HCT116 (cell line): ENCODE measurements around the gene CCL28. TPM values are rescaled to one million over a fixed set of nuclear protein-coding genes. Genes with fewer than 3 reads are reported as not detected.

ENCODE experiments used
- ATAC-seq: fragments of 200-7000 bp; cut with Tn5 transposase; 2 replicates; pipeline ENCODE4 v1.9.1; 2020; ENCODE audit warnings: mild to moderate bottlenecking, moderate library complexity
- BruUV-seq: library from RNA; stranded (reverse); fragments of 400-500 nt; replicated peaks from 2 replicates; lab custom pipeline; 2021; lab: Mats Ljungman, UMichigan
- CTCF ChIA-PET: fragments of 300-600 bp; sonication (Branson Sonifier 250); formaldehyde crosslinking; loops from one replicate; lab custom pipeline; 2021; ENCODE audit warnings: antibody characterized with exemption; lab: Charles Lee
- POLR2A ChIA-PET: fragments of 300-600, 350-600 bp; sonication (Branson Sonifier 250); formaldehyde crosslinking; loops from one replicate; lab custom pipeline; 2021; ENCODE audit warnings: antibody characterized with exemption; lab: Charles Lee
- RAD21 ChIA-PET, 2 experiments: fragments of 300-600 bp; sonication (Branson Sonifier 250); formaldehyde crosslinking; loops; one replicate each; lab custom pipeline; 2023; ENCODE audit warnings: low total read pairs in 2 of 2; ENCODE audit not compliant: uncharacterized antibody in 2 of 2, unreplicated experiment in 2 of 2, low non-redundant PET in 1 of 2; lab: Charles Lee
- DNase-seq: peaks from one replicate; pipeline ENCODE4 v3.0.0-alpha.2; 2010; ENCODE audit warnings: low read depth, low spot score
- H2AFZ ChIP-seq: fragments of 200-600 bp; shearing (Covaris generic), sonication (generic); 2 replicates; pipeline ENCODE4 v1.6.1; 2017; ENCODE audit warnings: low read depth, mixed run types, mixed read lengths, antibody characterized with exemption, low read length; ENCODE audit not compliant: poor library complexity, severe bottlenecking
- H3K27ac ChIP-seq: 2 replicates; pipeline ENCODE4 v1.5.1; 2012; ENCODE audit warnings: low read depth, low read length
- H3K27me3 ChIP-seq: fragments of 200-600 bp; sonication (generic); 2 replicates; pipeline ENCODE4 v1.6.1; 2016; ENCODE audit warnings: mixed run types, low read length, mixed read lengths; ENCODE audit not compliant: insufficient read depth
- H3K36me3 ChIP-seq, 2 experiments: fragments of 200-500 bp in 1 of 2; fragments of 200-600 bp in 1 of 2; sonication (Bioruptor generic) in 1 of 2; sonication (generic) in 1 of 2; 2 replicates each; pipeline versions ENCODE4 v1.5.1 to v1.6.1; 2014 to 2016; ENCODE audit warnings: low read length in 2 of 2, inconsistent platforms in 1 of 2, mixed read lengths in 1 of 2, mixed run types in 1 of 2; ENCODE audit not compliant: insufficient read depth in 2 of 2, control insufficient read depth in 1 of 2
- H3K4me1 ChIP-seq, 2 experiments: fragments of 200-600 bp in 1 of 2; sonication (generic) in 1 of 2; 2 replicates each; pipeline versions ENCODE4 v1.5.1 to v1.6.1; 2012 to 2017; ENCODE audit warnings: low read length in 2 of 2, inconsistent platforms in 1 of 2, mild to moderate bottlenecking in 1 of 2, mixed read lengths in 1 of 2, mixed run types in 1 of 2, moderate library complexity in 1 of 2; ENCODE audit not compliant: insufficient read depth in 2 of 2, control insufficient read depth in 1 of 2
- H3K4me2 ChIP-seq: fragments of 200-600 bp; sonication (generic); 2 replicates; pipeline ENCODE4 v1.6.1; 2017; ENCODE audit warnings: mixed run types, low read length, mixed read lengths
- H3K4me3 ChIP-seq, 2 experiments: fragments of 200-600 bp in 1 of 2; sonication (generic) in 1 of 2; replicated peaks in 1 of 2; 2 replicates each; pipeline ENCODE4 v1.5.1; 2011 to 2016; ENCODE audit warnings: low read length in 2 of 2, control low read depth in 1 of 2, low read depth in 1 of 2, mild to moderate bottlenecking in 1 of 2, mixed read lengths in 1 of 2, mixed run types in 1 of 2
- H3K79me2 ChIP-seq: fragments of 200-600 bp; sonication (generic); 2 replicates; pipeline ENCODE4 v1.6.1; 2017; ENCODE audit warnings: mild to moderate bottlenecking, mixed run types, low read length, moderate library complexity, mixed read lengths; ENCODE audit not compliant: insufficient read depth
- H3K9ac ChIP-seq: fragments of 200-600 bp; sonication (generic); 2 replicates; pipeline ENCODE4 v1.6.1; 2016; ENCODE audit warnings: low read length, mixed read lengths
- H3K9me2 ChIP-seq: fragments of 200-600 bp; sonication (generic), shearing (Covaris generic); 2 replicates; pipeline ENCODE4 v1.6.1; 2017; ENCODE audit warnings: mixed run types, mild to moderate bottlenecking, moderate library complexity; ENCODE audit not compliant: insufficient read depth
- H3K9me3 ChIP-seq, 2 experiments: fragments of 200-500 bp in 1 of 2; fragments of 200-600 bp in 1 of 2; sonication (Bioruptor generic) in 1 of 2; sonication (generic) in 1 of 2; 2 replicates each; pipeline ENCODE4 v1.6.1; 2014 to 2017; ENCODE audit warnings: low read length in 2 of 2, mixed read lengths in 2 of 2, inconsistent platforms in 1 of 2, low read depth in 1 of 2, mild to moderate bottlenecking in 1 of 2, mixed run types in 1 of 2, moderate library complexity in 1 of 2; ENCODE audit not compliant: control insufficient read depth in 1 of 2, insufficient read depth in 1 of 2
- H4K20me1 ChIP-seq: fragments of 200-600 bp; sonication (generic), shearing (Covaris generic); 2 replicates; pipeline ENCODE4 v1.6.1; 2017; ENCODE audit warnings: mixed run types, mild to moderate bottlenecking, moderate library complexity; ENCODE audit not compliant: insufficient read depth
- EGR1 ChIP-seq: IDR thresholded peaks from 2 replicates; pipeline ENCODE4 v1.6.1; 2012; ENCODE audit warnings: low read depth
- ELF1 ChIP-seq: IDR thresholded peaks from 2 replicates; pipeline ENCODE4 v1.6.1; 2012; ENCODE audit warnings: low read depth, borderline replicate concordance
- EZH2 ChIP-seq: fragments of 200-600 bp; sonication (generic); IDR thresholded peaks from 2 replicates; pipeline ENCODE4 v1.6.1; 2017; ENCODE audit warnings: antibody characterized with exemption, mixed run types
- FOSL1 ChIP-seq: IDR thresholded peaks from 2 replicates; pipeline ENCODE4 v1.6.1; 2012; ENCODE audit warnings: low read depth
- JUND ChIP-seq: IDR thresholded peaks from 2 replicates; pipeline ENCODE4 v1.6.1; 2012
- POLR2A ChIP-seq: IDR thresholded peaks from 2 replicates; pipeline ENCODE4 v1.7.0; 2011; ENCODE audit warnings: borderline replicate concordance; ENCODE audit not compliant: insufficient read depth, insufficient read length; ENCODE audit errors: extremely low read depth
- RAD21 ChIP-seq: IDR thresholded peaks from 2 replicates; pipeline ENCODE4 v1.6.1; 2012; ENCODE audit warnings: low read depth, mild to moderate bottlenecking
- SIN3A ChIP-seq: IDR thresholded peaks from 2 replicates; pipeline ENCODE4 v1.6.1; 2012; ENCODE audit warnings: low read depth
- SP1 ChIP-seq: IDR thresholded peaks from 2 replicates; pipeline ENCODE4 v1.6.1; 2012; ENCODE audit warnings: low read depth
- TCF7L2 ChIP-seq: IDR thresholded peaks from 2 replicates; pipeline ENCODE4 v1.7.0; 2011; ENCODE audit warnings: borderline replicate concordance, inconsistent platforms; ENCODE audit not compliant: insufficient read depth, insufficient read length; ENCODE audit errors: extremely low read depth
- ZFX ChIP-seq: fragments of 450-650 bp; IDR thresholded peaks from 2 replicates; pipeline ENCODE4 v1.6.1; 2017
- ZNF274 ChIP-seq: fragments of 200-500 bp; sonication (Bioruptor generic); IDR thresholded peaks from 2 replicates; pipeline ENCODE4 v1.6.1; 2014; ENCODE audit warnings: mild to moderate bottlenecking, low read depth, low read length, inconsistent platforms
- intact Hi-C: fragments of 100-400 bp; cut with micrococcal nuclease; formaldehyde crosslinking; loops from 2 replicates; pipeline ENCODE4 v1.10.0; 2022
- total RNA-seq: library from RNA; stranded (reverse); gene quantifications from one replicate; pipeline ENCODE4 v1.2.1, GENCODE V29; 2021; ENCODE audit not compliant: unreplicated experiment
- TF ChIP-seq, protein P1 (sequence below): IDR thresholded peaks from 2 replicates; pipeline ENCODE4 v1.6.1; 2012
- TF ChIP-seq, protein P2 (sequence below), 3 experiments: fragments of 200-600 bp in 1 of 3; sonication (generic) in 1 of 3; IDR thresholded peaks in 2 of 3; conservative IDR thresholded peaks in 1 of 3; 2 replicates each; pipeline ENCODE4 v1.5.1; 2012 to 2017; ENCODE audit warnings: low read depth in 2 of 3, low read length in 2 of 3, antibody characterized with exemption in 1 of 3, borderline replicate concordance in 1 of 3, control low read depth in 1 of 3, mild to moderate bottlenecking in 1 of 3, mixed read lengths in 1 of 3, mixed run types in 1 of 3, moderate library complexity in 1 of 3; ENCODE audit not compliant: insufficient read depth in 1 of 3
- TF ChIP-seq, protein P3 (sequence below): IDR thresholded peaks from 2 replicates; pipeline ENCODE4 v1.6.1; 2012; ENCODE audit warnings: low read depth
- TF ChIP-seq, protein P4 (sequence below): IDR thresholded peaks from 2 replicates; pipeline ENCODE4 v1.6.1; 2011; ENCODE audit warnings: mild to moderate bottlenecking, low read length, moderate library complexity; ENCODE audit not compliant: insufficient replicate concordance; ENCODE audit errors: extremely low read depth

Gene CCL28
- total RNA-seq, 1 experiment from 2014 or later, result 0.25 TPM

DNA sequence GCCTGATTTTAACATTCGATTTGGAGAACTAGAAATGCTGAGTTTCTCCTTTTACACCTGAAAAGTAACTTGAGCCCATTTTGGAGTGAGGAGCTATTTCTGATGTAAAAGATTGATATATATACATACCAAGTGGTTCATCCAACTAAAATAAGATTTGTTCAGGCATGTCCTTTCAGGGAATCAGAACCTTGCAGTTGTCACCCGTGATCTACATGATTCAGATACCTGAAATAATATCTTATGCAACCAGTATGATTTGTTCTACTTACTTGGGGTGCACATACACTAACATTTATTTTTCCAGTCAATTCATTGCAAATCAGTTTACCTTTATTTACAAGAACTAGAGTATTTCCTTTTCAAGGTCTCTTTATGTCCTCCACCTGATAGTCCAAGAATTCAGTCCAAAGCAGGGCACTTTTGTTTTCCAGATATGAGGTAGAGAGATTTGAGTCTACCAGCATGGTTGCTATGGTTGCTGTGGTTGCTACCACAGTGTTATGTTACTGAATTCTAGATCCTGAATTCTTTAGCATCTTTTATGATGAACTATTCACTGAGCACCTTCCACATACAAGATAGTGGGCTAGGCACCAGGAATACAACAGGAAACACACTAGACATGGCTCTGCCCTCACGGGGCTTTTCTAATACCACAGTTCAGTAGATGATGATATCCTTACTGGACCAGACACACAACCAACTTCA lies 49.3 kb downstream of the CCL28 start:
- no peaks in the 10 kb centered on the region for H3K27me3 ChIP-seq
- DNase-seq (no peak), ATAC-seq (no peak)
- H3K79me2 ChIP-seq, result no peaks in the 10 kb centered on the region
- BruUV-seq, result no TSS peak
- no peak overlapping the region for H3K4me3 ChIP-seq
- H2AFZ ChIP-seq, result no peak overlapping the region
- peaks cover 0 to 11% of the 10 kb centered on the region in 2 experiments; a peak in 1 of 4 replicates for H3K9me3 ChIP-seq
- POLR2A ChIA-PET, result no interaction called here
- H3K9ac ChIP-seq, result no peak overlapping the region
- H3K4me2 ChIP-seq, result no peak overlapping the region
- TF ChIP-seq, protein P1, sequence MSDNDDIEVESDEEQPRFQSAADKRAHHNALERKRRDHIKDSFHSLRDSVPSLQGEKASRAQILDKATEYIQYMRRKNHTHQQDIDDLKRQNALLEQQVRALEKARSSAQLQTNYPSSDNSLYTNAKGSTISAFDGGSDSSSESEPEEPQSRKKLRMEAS, result no peak
- TF ChIP-seq FOSL1 (no peak), JUND (no peak), ZNF274 (no peak), TCF7L2 (no peak), SIN3A (no peak), ZFX (no peak), EZH2 (no peak), POLR2A (no peak), RAD21 (no peak), EGR1 (no peak), SP1 (no peak), ELF1 (no peak)
- TF ChIP-seq, protein P2, sequence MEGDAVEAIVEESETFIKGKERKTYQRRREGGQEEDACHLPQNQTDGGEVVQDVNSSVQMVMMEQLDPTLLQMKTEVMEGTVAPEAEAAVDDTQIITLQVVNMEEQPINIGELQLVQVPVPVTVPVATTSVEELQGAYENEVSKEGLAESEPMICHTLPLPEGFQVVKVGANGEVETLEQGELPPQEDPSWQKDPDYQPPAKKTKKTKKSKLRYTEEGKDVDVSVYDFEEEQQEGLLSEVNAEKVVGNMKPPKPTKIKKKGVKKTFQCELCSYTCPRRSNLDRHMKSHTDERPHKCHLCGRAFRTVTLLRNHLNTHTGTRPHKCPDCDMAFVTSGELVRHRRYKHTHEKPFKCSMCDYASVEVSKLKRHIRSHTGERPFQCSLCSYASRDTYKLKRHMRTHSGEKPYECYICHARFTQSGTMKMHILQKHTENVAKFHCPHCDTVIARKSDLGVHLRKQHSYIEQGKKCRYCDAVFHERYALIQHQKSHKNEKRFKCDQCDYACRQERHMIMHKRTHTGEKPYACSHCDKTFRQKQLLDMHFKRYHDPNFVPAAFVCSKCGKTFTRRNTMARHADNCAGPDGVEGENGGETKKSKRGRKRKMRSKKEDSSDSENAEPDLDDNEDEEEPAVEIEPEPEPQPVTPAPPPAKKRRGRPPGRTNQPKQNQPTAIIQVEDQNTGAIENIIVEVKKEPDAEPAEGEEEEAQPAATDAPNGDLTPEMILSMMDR (IDR thresholded peaks at IDR 0.05 in 2 of 3, conservative IDR thresholded peaks at IDR 0.05 in 1 of 3; ENCODE audit: borderline replicate concordance in 1 of 3, insufficient read depth in 1 of 3, low read depth in 2 of 3, low read length in 2 of 3), result no peak
- TF ChIP-seq, protein P3, sequence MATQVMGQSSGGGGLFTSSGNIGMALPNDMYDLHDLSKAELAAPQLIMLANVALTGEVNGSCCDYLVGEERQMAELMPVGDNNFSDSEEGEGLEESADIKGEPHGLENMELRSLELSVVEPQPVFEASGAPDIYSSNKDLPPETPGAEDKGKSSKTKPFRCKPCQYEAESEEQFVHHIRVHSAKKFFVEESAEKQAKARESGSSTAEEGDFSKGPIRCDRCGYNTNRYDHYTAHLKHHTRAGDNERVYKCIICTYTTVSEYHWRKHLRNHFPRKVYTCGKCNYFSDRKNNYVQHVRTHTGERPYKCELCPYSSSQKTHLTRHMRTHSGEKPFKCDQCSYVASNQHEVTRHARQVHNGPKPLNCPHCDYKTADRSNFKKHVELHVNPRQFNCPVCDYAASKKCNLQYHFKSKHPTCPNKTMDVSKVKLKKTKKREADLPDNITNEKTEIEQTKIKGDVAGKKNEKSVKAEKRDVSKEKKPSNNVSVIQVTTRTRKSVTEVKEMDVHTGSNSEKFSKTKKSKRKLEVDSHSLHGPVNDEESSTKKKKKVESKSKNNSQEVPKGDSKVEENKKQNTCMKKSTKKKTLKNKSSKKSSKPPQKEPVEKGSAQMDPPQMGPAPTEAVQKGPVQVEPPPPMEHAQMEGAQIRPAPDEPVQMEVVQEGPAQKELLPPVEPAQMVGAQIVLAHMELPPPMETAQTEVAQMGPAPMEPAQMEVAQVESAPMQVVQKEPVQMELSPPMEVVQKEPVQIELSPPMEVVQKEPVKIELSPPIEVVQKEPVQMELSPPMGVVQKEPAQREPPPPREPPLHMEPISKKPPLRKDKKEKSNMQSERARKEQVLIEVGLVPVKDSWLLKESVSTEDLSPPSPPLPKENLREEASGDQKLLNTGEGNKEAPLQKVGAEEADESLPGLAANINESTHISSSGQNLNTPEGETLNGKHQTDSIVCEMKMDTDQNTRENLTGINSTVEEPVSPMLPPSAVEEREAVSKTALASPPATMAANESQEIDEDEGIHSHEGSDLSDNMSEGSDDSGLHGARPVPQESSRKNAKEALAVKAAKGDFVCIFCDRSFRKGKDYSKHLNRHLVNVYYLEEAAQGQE, result no peak
- TF ChIP-seq, protein P4, sequence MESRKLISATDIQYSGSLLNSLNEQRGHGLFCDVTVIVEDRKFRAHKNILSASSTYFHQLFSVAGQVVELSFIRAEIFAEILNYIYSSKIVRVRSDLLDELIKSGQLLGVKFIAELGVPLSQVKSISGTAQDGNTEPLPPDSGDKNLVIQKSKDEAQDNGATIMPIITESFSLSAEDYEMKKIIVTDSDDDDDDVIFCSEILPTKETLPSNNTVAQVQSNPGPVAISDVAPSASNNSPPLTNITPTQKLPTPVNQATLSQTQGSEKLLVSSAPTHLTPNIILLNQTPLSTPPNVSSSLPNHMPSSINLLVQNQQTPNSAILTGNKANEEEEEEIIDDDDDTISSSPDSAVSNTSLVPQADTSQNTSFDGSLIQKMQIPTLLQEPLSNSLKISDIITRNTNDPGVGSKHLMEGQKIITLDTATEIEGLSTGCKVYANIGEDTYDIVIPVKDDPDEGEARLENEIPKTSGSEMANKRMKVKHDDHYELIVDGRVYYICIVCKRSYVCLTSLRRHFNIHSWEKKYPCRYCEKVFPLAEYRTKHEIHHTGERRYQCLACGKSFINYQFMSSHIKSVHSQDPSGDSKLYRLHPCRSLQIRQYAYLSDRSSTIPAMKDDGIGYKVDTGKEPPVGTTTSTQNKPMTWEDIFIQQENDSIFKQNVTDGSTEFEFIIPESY, result no peak
- TF ChIP-seq, all 23 proteins: peak for 0
- intact Hi-C loops, result no loop called here
- H3K27ac ChIP-seq, result no peak overlapping the region
- ChIA-PET CTCF (no interaction called here), RAD21 (no interaction called here)
- no peaks in the 10 kb centered on the region for H4K20me1 ChIP-seq
- H3K4me1 ChIP-seq, result no peaks in the 10 kb centered on the region
- H3K9me2 ChIP-seq, result no peaks in the 10 kb centered on the region
- no peaks in the 10 kb centered on the region for H3K36me3 ChIP-seq
